Activated CD4-positive, alpha-beta T cell treated with anti-CD3 and anti-CD28 coated beads, Interleukin-2, Interleukin-6, amounts not matched to agents 100 ng/mL and 50 ng/mL, durations not matched to agents 16 hours and 8 hours (primary cell): ENCODE measurements around the gene IMPA2.

ENCODE experiments used
- DNase-seq: peaks from one replicate; pipeline ENCODE4 v3.0.0-alpha.2; 2020

The IMPA2 gene

DNA sequence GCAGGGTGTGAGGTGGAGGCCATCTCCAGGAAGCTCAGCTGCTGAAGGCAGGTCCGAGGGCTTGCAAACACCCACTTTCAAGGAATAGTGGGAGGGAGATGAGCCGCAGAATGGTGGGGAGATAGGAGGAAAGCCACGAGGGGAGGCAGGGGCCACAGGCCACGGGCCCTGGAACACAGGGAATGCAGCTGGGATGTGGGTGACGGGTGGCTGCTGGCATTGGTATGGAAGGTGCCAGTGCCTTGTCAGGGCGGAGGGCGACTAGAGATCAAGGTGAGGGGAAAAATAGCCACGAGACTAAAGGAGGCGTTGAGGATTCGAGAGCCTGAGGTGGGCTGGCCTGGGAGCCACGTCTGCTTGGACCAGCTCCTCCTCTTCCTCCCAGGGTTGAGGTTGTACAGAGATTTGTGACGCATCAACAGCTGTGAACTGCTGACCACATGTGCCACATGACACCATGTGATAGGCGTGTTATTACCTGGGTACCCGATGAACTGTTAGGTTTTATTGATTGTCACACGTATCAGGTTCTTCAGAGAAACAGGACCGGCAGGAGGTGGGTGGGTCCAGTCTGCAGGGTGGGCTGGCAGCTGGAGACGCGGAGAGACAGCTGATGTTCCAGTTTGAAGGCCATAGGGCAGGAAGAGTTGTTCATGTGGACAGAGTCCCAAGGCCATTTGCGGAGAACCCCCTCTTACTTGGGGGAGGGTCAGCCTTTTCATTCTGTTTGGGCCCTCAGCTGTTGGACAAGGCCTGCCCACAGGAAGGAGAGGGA is 9.9 kb downstream of the IMPA2 start:
- DNase-seq: no peak

- no peak for DNase-seq
Observed at GRCh38 chr18:11992096-11992790, 10.9 kb downstream of the IMPA2 start.

DNA sequence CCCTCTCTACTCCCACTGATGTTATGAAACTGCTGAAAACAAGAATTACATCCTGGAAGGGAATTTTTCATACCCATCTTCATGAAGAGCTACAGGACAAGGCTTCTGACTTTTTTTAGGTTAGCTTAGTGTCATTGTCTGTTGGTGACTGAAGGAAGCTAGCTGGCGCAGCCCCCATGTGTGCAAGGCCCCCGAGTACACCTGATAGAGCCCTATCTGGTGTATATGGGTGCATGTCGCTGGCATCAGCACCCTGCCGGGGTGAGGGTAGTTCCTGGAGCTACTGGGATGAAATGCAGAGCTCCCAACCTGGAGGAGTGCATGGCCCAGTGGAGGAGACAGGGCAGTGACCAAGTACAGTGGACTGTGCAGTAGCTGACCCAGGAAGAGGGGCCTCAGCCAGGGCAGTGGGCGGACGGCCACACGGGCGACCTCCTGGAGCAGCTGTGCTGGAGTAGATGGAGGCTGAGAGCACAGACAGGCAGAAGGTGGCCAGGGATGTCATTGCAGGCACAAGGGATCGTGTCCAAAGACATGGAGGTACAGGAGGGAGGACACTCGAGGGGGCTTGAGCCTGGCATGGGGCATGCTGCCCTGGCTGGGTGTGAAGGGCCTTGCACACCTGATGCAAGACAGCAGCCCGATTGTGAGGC is 12.1 kb downstream of the IMPA2 start:
- no peak for DNase-seq

- DNase-seq: no peak
Observed at GRCh38 chr18:11994336-11994702, 13.0 kb downstream of the IMPA2 start.

DNA sequence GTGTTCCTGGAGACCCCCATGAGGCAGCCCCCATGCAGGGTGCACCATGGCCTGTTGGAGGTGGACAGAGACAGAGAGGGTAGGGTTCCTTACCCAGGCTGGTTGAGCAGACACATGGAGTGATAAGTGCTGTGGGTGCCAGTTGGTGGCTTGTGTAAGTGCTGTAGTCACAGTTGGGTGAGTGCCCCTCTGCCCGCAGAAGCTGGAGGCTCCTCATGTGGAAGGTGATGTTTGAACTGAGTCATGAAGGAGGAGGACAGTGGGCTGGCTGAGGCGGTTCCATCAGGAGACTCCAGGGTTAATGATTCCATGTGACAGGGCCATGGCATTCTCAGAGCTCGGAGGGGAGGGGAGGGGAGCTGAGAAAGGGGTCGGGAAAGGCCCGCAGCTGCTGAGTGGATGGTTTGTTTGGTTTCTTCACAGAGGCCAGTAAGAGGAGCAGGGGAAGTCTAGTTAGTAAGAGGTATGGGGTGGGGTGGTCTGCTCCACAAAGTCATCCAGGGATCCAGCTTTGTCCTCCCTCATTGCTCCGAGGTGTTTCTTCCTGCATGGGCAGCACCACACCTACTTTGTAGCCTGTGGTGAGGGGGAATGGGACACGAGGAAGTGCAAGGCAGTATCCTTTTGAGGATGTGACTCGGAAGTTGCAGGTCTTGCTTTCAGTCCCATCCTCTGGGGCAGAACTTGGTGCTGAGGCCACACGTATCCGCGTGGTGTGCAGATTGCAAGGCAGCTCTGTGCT is 13.6 kb downstream of the IMPA2 start:
- DNase-seq: no peak

GRCh38 chr18:11995445-11996189 is 14.3 kb downstream of the IMPA2 start:
- DNase-seq: peak; percentile 66

DNA sequence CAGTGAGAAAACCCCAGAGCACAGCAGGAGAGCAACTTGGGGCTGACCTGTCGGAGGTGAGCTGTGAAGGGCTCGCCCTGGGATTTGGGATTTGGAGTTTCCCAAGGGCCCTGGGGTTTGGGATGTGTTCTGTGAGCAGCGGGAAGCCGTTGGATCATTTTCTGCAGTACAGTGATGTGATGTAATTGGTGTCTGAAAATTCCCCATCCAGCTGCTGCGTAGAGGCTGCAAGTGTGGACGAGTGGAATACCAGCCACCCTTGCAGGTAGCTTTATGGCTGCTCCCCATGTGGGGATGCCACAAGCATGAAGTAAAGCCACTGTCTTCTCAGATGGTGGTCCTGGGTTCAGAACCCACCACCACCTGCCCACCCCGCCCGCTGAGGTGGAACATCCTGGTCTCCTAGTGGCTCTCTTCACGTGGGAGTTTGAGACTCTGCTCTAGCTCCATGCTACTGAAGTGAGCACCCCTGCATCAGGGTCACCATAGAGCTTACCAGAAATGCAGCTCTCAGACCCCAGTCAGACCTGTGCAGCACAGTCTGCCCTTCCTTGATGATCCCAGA is 15.0 kb downstream of the IMPA2 start:
- DNase-seq: no peak

GRCh38 chr18:11996907-11997306 is 15.6 kb downstream of the IMPA2 start:
- no peak for DNase-seq

GRCh38 chr18:11997466-11997865 is 16.2 kb downstream of the IMPA2 start:
- DNase-seq: no peak

DNA sequence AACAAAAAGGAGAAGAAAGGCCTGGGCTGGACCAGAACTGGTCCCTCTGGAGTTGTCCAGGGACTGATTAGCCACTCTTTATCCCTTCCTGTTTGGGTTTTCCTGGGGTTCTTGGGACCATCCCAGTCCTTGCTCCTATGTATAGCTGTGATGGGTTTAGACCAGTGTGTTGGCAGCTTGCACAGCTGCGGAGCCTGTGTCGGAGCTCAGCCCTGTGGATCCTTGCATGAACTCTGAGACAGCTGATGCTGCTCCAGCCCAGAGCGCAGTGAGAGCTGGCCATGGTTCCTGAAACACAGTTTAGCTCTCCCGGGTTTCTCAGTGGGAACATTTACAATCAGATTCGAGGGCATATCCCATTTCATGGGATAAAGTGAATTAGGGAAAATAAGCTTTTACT is 16.9 kb downstream of the IMPA2 start:
- no peak for DNase-seq

- DNase-seq: no peak
Observed at GRCh38 chr18:11999429-11999828, 18.1 kb downstream of the IMPA2 start.

- DNase-seq: no peak
Observed at GRCh38 chr18:12000072-12000659, 18.9 kb downstream of the IMPA2 start.

GRCh38 chr18:12001421-12001820 is 20.1 kb downstream of the IMPA2 start:
- DNase-seq: no peak

DNA sequence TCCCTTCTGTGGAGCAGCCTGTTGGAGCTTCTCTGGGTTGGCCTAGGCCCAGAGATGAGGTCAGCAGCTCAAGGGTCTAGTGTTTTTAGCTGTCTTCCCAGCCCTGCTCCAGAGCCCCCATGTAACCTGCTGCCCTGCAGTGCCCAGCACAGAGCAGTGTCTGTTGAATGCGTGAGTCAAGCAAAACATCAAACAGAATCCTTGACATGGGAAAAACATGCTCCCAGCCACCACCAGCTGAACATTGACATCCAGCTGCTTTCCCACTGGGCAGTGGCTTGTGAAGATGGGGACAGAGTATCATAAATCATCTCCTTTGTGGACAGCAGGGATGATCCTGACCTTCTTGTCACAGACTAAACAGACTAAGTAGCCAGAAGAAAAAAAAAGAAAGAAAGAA is 22.6 kb downstream of the IMPA2 start:
- no peak for DNase-seq

DNA sequence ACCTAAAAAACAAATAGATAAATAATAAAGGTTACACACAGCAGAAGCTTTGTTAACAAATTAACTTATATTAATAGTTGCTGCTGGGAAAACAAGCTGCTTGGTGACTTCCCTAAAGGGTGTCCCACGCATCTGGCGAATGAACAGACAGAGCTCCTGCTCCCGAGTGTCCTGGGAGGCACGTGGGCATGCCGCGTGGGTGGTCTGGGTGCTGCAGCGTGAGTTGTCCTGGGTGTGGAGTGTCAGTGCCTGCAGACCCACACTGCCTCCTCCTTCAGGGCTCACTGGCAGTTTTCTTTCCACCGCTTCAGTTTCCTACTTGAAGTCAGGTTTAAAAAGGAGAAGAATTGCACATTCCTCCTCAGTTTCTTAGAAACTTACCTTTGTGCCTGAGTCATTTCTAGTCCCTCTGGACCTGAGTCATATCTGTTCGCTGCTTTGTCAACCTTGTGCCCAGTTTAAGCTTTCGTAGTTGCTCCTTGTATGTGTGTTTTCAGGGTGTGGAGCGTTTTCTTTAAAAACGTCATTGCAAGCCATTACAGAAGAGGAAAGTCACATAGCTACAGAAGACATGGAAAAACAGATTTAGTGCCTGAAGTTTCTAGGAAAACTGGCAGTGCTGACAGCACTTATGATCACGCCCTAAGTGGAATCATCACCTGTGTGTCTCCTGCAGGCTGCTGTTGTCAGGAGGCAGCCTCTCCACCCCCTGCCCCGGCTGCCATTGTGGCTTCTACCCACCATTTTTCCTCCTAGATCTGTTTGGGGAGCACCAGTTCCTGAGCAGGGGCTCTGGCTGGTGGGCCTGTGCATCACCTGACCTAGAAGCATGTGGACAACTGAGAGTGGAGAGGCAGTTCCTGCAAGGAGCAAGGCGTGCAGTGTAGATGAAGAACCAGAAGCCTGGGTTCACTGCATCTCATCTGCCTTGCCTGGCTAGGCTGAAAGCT is 24.5 kb downstream of the IMPA2 start:
- DNase-seq: peak; percentile 50

DNA sequence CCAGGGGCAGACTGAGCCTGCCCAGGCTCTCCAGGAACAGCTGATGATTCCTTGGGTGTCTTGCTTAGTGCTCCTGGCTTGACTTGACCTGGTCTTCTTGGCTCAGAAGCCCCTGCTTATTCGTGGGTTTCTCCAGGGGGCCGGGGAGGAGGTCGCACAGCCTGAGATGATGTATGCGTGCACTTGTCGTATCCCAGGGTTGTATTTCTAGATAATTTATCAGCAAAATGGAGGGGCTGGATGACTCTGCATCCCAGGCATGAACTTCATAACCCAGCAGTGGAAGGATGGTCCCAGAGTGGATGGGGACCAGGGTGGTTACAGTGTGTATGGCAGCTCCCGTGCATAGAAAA is 25.2 kb downstream of the IMPA2 start:
- DNase-seq: no peak

- DNase-seq: no peak
Observed at GRCh38 chr18:12007063-12007462, 25.8 kb downstream of the IMPA2 start.

- DNase-seq: no peak
Observed at GRCh38 chr18:12008181-12008767, 27.0 kb downstream of the IMPA2 start.

DNA sequence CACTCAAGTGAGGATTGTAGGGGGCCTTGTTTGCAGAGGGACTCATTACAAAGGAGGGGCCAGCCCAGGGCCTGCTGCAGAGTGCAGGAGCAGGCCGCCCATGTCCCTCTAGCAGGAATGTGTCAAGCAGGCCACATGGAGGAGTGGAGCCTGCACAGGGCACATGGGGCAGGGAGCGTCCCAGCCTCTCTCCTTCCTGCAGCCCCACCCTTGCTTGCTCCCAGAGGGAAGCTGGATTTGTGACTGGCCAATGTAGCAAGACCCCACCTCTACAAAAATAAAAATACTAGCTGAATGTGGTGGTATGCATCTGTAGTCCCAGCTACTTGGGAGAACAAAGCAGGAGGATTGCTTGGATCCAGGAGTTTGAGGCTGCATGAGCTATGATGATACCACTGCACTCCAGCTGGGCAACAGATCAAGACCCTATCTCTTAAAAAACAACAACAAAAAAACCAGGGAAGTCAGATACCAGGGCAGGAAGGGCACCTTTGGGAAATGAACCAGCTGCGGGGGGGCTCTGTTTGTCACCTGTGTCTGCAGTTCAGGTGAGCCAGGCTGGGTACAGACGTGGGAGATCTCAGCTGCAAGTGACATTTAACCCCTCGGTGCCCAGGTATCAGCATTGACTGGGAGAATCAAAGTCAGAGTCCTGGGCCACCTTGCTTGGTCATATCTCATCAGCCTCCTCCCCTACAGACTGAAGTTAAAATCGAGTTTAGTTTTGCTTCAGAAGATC is 27.7 kb downstream of the IMPA2 start:
- no peak for DNase-seq
